Measurements from ENCODE around the gene EID1.

The EID1 gene

DNA sequence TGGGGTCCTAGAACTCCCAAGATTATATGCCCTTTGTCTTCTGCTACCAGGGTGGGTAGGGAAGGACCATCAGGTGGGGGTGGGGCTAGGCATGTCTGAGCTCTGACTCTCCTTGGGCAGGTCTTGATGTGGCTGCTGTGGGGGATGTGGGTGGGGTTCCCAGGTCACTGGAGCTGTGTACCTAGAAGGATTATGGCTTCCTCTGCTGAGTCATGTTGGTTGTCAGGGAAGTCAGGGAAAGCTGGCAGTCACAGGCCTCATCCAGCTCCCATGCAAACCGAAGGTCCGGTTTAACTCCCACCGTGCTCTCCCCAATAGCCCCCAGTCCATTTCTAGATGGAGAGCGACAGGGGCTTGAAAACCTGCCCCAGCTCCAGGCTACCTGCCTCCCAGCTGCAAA, 35.2 kb downstream of the EID1 start:
- DNase-seq (ENCODE audit: low spot score): no peak

DNA sequence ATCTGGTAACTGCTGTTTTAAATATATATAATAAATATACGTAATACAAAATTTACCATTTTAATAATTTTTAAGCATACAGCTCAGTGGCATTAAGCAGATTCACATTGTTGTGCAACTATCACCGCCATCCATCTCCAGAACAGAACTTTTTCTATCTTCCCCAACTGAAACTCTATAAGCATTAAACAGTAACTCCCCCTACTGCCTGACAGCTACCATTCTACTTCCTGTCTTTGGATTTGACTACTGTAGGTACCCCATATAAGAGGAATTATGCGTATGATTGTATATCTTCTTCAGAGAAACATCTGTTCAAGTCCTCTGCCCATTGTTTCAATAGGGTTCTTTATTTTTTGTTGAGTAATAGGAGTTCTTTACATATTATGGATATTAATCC, 36.8 kb downstream of the EID1 start:
- no peak for DNase-seq (ENCODE audit: low spot score)

DNA sequence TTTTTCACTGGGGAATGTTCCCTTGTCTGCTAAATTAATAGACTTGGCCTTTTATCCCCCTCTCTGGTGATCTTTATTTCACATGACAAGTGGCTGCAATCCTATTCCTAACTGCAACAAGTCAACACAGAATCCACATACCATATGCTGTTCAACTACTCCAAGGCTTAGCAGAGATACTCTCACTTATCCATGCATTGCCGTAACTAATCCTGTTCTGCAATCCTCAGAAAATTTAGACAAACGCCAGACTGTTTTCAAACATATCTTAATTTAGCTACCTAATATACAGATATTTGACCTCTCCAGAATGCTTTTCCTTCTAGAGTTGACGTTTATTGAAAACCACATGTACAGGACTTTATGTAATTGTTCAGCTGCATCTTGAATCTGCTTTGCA, 37.9 kb downstream of the EID1 start:
- DNase-seq (ENCODE audit: low spot score): no peak

DNA sequence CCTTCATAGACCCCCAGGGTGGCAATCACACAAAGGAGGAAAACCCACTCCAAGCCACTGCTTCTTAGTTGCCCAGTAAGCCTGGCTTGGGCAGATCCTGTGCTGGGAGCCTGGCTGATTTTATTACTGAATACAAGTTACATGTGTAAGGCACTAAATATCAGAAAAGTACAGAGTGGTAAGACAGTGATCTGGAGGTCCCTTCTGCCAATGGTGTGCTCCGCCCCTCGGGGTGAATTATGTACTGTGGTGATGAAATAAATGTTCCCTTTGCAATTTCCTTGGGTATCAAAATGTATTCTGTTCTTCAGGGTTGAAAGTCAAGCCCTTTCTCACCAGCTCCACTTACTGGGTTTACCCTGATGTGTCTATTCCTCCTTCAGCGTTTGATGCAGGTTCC, 38.8 kb downstream of the EID1 start:
- no peak for DNase-seq (ENCODE audit: low spot score)

DNA sequence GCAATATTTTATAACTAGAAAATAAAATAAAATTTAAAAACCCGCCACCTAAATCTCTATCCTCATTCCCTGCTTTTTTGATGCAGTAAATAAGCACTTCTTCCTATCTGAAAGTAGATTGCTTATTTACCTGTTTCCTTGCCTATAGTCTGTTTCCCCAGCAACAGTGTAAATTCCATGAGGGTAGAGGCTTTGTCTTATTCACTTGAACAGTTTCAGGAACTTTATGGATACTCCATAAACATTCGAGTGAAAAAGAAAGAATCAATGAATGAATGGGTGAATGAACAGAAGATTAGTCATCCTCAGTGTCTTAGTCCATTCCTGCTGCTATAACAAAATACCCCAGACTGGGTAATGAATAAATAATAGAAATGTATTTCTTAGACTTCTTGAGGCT, 44.1 kb downstream of the EID1 start:
- DNase-seq (ENCODE audit: low spot score): no peak

DNA sequence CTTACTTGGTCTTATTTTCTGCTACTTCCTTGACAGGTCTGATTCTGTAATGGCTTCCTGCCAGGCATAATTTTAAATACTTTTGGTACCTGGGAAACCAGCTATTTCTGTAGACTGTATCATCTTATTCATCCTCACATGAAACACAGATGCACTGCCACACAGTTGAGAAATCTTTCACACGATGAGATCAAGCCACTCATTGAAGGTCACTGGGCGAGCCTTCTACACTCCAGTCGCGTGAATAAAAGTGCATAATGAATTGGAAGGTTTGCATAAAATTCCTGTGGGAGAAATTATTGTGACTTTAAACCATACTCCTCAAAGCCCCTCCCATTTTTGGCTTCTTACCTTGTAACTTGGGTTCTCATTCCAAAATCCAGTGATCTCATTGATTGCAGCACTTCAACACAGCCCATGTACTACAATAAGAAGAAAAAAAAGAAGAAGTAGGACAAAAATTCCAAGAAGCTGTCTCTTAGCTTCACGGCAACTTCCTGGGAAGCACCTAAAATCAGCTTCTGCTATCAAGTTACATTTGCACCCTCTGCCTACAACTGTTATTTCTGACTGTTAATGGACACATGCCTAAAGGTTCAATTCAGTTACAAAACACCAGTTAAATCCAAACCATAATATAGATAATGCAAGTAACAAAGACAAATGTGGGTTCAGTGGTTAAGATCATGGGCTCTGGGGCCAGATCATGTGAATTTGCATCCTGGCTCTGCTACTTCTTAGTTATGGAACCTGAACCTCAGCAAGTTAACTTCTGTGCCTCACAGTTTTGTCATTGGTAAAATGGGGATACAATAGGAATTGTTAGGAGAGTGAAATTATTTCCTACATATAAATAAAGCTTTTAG, 46.8 kb downstream of the EID1 start:
- no peak for DNase-seq (ENCODE audit: low spot score)

DNA sequence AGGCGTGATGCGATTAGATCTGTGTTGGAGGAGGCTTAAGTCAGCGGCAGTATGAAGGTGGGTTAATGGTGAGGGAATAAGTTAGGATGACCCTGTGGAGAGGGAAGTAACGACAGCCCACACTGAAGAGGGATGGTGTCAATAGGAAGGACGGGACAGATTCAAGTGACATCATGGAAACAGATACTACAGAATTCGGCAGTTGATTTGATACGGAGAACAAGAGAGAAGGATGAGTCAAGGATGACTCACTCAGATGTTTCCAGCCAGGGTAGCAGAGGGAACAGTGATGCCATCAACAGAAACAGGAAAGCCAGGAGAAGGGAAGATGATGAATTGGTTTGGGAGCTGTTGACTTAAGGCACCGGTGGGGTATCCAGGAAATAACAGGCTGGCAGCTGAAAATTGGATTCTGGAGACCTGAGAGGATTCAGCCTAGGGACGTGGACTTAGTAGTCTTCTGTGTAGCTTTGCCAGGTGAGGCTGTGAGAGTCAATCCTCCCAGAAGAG, 47.8 kb downstream of the EID1 start:
- DNase-seq (ENCODE audit: low spot score): no peak

DNA sequence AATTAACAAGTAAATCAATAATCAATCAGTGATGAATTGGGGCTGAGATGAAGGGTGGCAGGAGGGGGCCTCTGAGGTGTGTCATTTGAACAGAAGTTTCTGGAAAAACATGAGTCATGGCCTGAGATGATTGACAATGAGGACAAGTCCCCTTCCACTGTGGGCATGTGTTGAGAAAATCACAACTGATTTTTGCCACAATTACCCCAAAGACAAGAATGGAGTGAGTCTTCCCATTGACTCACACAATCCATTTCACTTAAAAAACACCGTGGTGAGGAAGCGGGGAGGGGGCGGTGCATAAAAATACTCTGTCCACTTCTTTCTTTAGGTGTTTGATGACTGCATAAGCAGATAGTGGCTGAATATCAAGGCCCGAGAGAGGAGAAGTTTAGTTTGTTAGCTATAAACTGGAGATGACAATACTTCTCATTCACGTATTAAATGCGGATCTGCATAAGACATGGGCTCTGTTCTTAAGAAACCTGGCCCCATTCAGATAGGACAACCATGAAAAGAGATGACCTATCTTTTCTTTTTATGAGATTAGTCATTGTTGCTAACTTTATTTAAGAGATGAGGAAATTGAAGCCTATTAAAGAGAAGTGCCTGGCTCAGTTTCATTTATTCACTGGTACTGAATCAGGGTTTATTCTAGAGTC, 51.1 kb downstream of the EID1 start:
- no peak for DNase-seq (ENCODE audit: low spot score)

DNA sequence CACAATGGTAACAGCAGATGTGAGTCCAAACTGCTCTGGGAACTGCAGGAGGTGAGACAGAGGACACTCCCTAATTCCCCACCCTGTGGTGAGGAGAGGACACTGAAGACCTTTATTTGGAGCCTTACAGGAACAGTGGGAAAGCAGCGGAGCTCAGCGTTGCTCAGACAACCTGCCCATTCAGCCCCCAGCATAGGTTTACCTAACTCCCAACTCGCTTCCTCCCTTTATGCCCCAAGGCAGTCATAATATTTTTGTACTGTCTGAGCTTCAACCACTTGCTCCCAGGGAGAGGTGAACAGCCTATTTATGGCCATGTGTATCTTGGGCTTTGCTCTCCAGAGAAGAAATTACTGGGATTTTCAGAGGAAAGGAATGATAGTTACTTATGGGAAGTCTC, 51.7 kb downstream of the EID1 start:
- no peak for DNase-seq (ENCODE audit: low spot score)
